SK-N-SH (cell line): ENCODE results near the gene CD72. TPM values are rescaled to one million over a fixed set of nuclear protein-coding genes. Genes with fewer than 3 reads are reported as not detected.

Experiments
- CTCF ChIA-PET: fragments of 300-600, 350-600 bp; formaldehyde crosslinking; extraction: SDS; loops from one replicate; lab custom pipeline; 2021; lab: Yijun Ruan, JAX
- POLR2A ChIA-PET: fragments of 350-600 bp; sonication (Branson Sonifier 250); formaldehyde crosslinking; extraction: SDS; loops from one replicate; lab custom pipeline; 2020; ENCODE audit warnings: antibody characterized with exemption, inconsistent platforms; lab: Yijun Ruan, JAX
- DNase-seq: peaks from one replicate; pipeline ENCODE4 v3.0.0; 2012
- H2AFZ ChIP-seq: fragments of 200-600 bp; sonication (generic); 2 replicates; pipeline ENCODE4 v1.8.1; 2016; ENCODE audit warnings: antibody characterized with exemption, mild to moderate bottlenecking, low read depth
- H3F3A ChIP-seq: fragments of 200-600 bp; sonication (generic); replicated peaks from 2 replicates; pipeline ENCODE3; 2016; ENCODE audit warnings: antibody characterized with exemption, mild to moderate bottlenecking; ENCODE audit not compliant: insufficient read depth
- H3K27ac ChIP-seq, 2 experiments: fragments of 200-500 bp in 1 of 2; fragments of 200-600 bp in 1 of 2; sonication (Bioruptor generic) in 1 of 2; sonication (generic), shearing (Covaris generic) in 1 of 2; 2 replicates each; pipeline versions ENCODE4 v1.5.1 to v1.6.1; 2014 to 2016; ENCODE audit warnings: low read depth in 2 of 2, inconsistent platforms in 1 of 2, low read length in 1 of 2, mild to moderate bottlenecking in 1 of 2, mixed read lengths in 1 of 2
- H3K27me3 ChIP-seq: fragments of 200-600 bp; sonication (generic), shearing (Covaris generic); 2 replicates; pipeline ENCODE4 v1.6.1; 2016; ENCODE audit warnings: mixed run types; ENCODE audit not compliant: insufficient read depth
- H3K36me3 ChIP-seq, 2 experiments: fragments of 200-500 bp in 1 of 2; fragments of 200-600 bp in 1 of 2; sonication (Bioruptor generic) in 1 of 2; sonication (generic) in 1 of 2; replicated peaks in 1 of 2; 2 replicates each; pipeline versions ENCODE3 to v1.5.1; 2014 to 2016; ENCODE audit warnings: low read length in 1 of 2, mild to moderate bottlenecking in 1 of 2; ENCODE audit not compliant: insufficient read depth in 2 of 2, control insufficient read depth in 1 of 2
- H3K4me1 ChIP-seq, 2 experiments: fragments of 200-500 bp in 1 of 2; fragments of 200-600 bp in 1 of 2; sonication (Bioruptor generic) in 1 of 2; sonication (generic), shearing (Covaris generic) in 1 of 2; 2 replicates each; pipeline versions ENCODE4 v1.5.1 to v1.6.1; 2014 to 2016; ENCODE audit warnings: low read depth in 1 of 2, low read length in 1 of 2, mixed run types in 1 of 2; ENCODE audit not compliant: insufficient read depth in 2 of 2, control insufficient read depth in 1 of 2
- H3K4me2 ChIP-seq: fragments of 200-600 bp; sonication (generic), shearing (Covaris generic); 2 replicates; pipeline ENCODE4 v1.6.1; 2017; ENCODE audit warnings: mixed run types
- H3K4me3 ChIP-seq, 2 experiments: fragments of 200-500 bp in 1 of 2; fragments of 200-600 bp in 1 of 2; sonication (Bioruptor generic) in 1 of 2; sonication (generic), shearing (Covaris generic) in 1 of 2; 2 replicates each; pipeline versions ENCODE4 v1.5.1 to v1.8.1; 2014 to 2016; ENCODE audit warnings: low read depth in 2 of 2, inconsistent platforms in 1 of 2, low read length in 1 of 2, mild to moderate bottlenecking in 1 of 2, mixed read lengths in 1 of 2, moderate library complexity in 1 of 2
- H3K79me2 ChIP-seq: fragments of 200-600 bp; sonication (generic); 2 replicates; pipeline ENCODE4 v1.8.1; 2017; ENCODE audit warnings: mild to moderate bottlenecking; ENCODE audit not compliant: insufficient read depth
- H3K9ac ChIP-seq: fragments of 200-600 bp; sonication (generic); 2 replicates; pipeline ENCODE4 v1.6.1; 2017; ENCODE audit warnings: mixed run types
- H3K9me2 ChIP-seq: fragments of 200-600 bp; sonication (generic); 2 replicates; pipeline ENCODE4 v1.6.1; 2017; ENCODE audit warnings: mixed run types
- H3K9me3 ChIP-seq: fragments of 200-600 bp; sonication (generic); 2 replicates; pipeline ENCODE4 v1.6.1; 2017; ENCODE audit warnings: mixed run types, mild to moderate bottlenecking, moderate library complexity
- H4K20me1 ChIP-seq: fragments of 200-600 bp; sonication (generic); 2 replicates; pipeline ENCODE4 v1.6.1; 2017; ENCODE audit warnings: mild to moderate bottlenecking, mixed run types; ENCODE audit not compliant: insufficient read depth
- EZH2phosphoT487 ChIP-seq: fragments of 200-600 bp; sonication (generic); IDR thresholded peaks from 2 replicates; pipeline ENCODE4 v1.6.1; 2017; ENCODE audit warnings: low read depth, mixed run types, mild to moderate bottlenecking, antibody characterized with exemption, moderate library complexity, borderline replicate concordance
- IRF3 ChIP-seq: fragments of 150-350 bp; IDR thresholded peaks from 2 replicates; pipeline ENCODE4 v1.6.1; 2016; ENCODE audit warnings: mild to moderate bottlenecking, low read depth, low read length
- JUND ChIP-seq: IDR thresholded peaks from 2 replicates; pipeline ENCODE4 v1.4.0; 2012
- MAX ChIP-seq: IDR thresholded peaks from 2 replicates; pipeline ENCODE4 v1.4.0; 2012; ENCODE audit warnings: low read depth
- MXI1 ChIP-seq: IDR thresholded peaks from 2 replicates; pipeline ENCODE4 v1.6.1; 2012; ENCODE audit warnings: mild to moderate bottlenecking, low read depth, low read length, improper control_type of control experiment
- NRF1 ChIP-seq: IDR thresholded peaks from 2 replicates; pipeline ENCODE4 v1.6.1; 2012; ENCODE audit warnings: low read depth, mild to moderate bottlenecking, low read length
- PBX3 ChIP-seq: IDR thresholded peaks from 2 replicates; pipeline ENCODE4; 2012
- POLR2AphosphoS5 ChIP-seq: IDR thresholded peaks from 2 replicates; pipeline ENCODE4 v1.6.1; 2012; ENCODE audit warnings: low read depth, low read length
- RCOR1 ChIP-seq: fragments of 150-350 bp; IDR thresholded peaks from 2 replicates; pipeline ENCODE4 v1.6.1; 2017; ENCODE audit warnings: antibody characterized with exemption, low read length
- REST ChIP-seq: IDR thresholded peaks from 2 replicates; pipeline ENCODE4 v1.6.1; 2012; ENCODE audit warnings: mild to moderate bottlenecking, low read depth, low read length, moderate library complexity
- RFX5 ChIP-seq: IDR thresholded peaks from 2 replicates; pipeline ENCODE4 v1.6.1; 2012; ENCODE audit warnings: mild to moderate bottlenecking, improper control_type of control experiment, low read length
- SMC3 ChIP-seq: IDR thresholded peaks from 2 replicates; pipeline ENCODE4 v1.6.1; 2012; ENCODE audit warnings: low read depth, low read length, improper control_type of control experiment
- TAF1 ChIP-seq: IDR thresholded peaks from 2 replicates; pipeline ENCODE4 v1.6.1; 2012; ENCODE audit warnings: low read depth, mild to moderate bottlenecking, low read length, moderate library complexity, borderline replicate concordance
- TCF12 ChIP-seq: IDR thresholded peaks from 2 replicates; pipeline ENCODE4 v1.4.0; 2012
- USF2 ChIP-seq: fragments of 150-350 bp; IDR thresholded peaks from 2 replicates; pipeline ENCODE4 v1.6.1; 2017; ENCODE audit warnings: antibody characterized with exemption, low read length, low read depth, borderline replicate concordance
- YY1 ChIP-seq: IDR thresholded peaks from 2 replicates; pipeline ENCODE4 v1.4.0; 2012; ENCODE audit warnings: low read depth, mild to moderate bottlenecking
- ZBTB33 ChIP-seq: IDR thresholded peaks from 2 replicates; pipeline ENCODE4 v1.4.0; 2012; ENCODE audit warnings: low read depth, borderline replicate concordance
- WGBS: methylation state at CpG from one replicate; pipeline ENCODE4 v1.1.6; 2017; ENCODE audit warnings: low lambda C conversion rate; 5-methylcytosine and 5-hydroxymethylcytosine counted together
- polyA plus RNA-seq, 3 experiments: library from polyadenylated mRNA; depleted of rRNA; stranded (reverse); fragments of >200 nt; gene quantifications; 2 replicates each; pipeline ENCODE4 v1.2.3, GENCODE V29; 2012

Gene CD72
- polyA plus RNA-seq, 1 of the 3 experiments (the other 2 are of a cell fraction): 2.7 TPM

- 78% methylated on average over 4 of the region's 4 CpGs for WGBS
- ChIA-PET CTCF (no interaction called here), POLR2A (no interaction called here)
- H4K20me1 ChIP-seq: no peaks in the 10 kb centered on the region
- DNase-seq: no peak
- no peaks in the 10 kb centered on the region for H3K79me2 ChIP-seq
- no peak overlapping the region for H3K4me2 ChIP-seq
- no peak overlapping the region for H2AFZ ChIP-seq
- H3K9me2 ChIP-seq: no peaks in the 10 kb centered on the region
- no peak overlapping the region for H3K27ac ChIP-seq
- H3K27me3 ChIP-seq: no peaks in the 10 kb centered on the region
- TF ChIP-seq YY1 (no peak), TAF1 (no peak), IRF3 (no peak), TCF12 (no peak), POLR2AphosphoS5 (no peak), MAX (no peak), REST (no peak), ZBTB33 (no peak), RFX5 (no peak), SMC3 (no peak), PBX3 (no peak), RCOR1 (no peak), JUND (no peak), NRF1 (no peak), MXI1 (no peak), USF2 (no peak), EZH2phosphoT487 (no peak)
- peaks cover 6% of the 10 kb centered on the region; the same call in 1 of the 2 replicates for H3K9me3 ChIP-seq
- no peak overlapping the region for H3K9ac ChIP-seq
- no peak overlapping the region for H3K4me3 ChIP-seq
- H3F3A ChIP-seq: no peaks in the 10 kb centered on the region
- no peaks in the 10 kb centered on the region for H3K36me3 ChIP-seq
- no peaks in the 10 kb centered on the region for H3K4me1 ChIP-seq
Measured at GRCh38 chr9:35594471-35594870, 23.7 kb downstream of the CD72 start.
